Neural cell (in vitro differentiated cells): ENCODE data around the gene FOXF2. TPM values are rescaled to one million over a fixed set of nuclear protein-coding genes. Genes with fewer than 3 reads are reported as not detected.
"Not testable (repeated sequence)": the region's sequence is repeated elsewhere in the genome, so short reads cannot be mapped to it uniquely, and the experiment has no call there.

ENCODE experiments used
- H2AFZ ChIP-seq: fragments of 200-600, 300-800 bp; sonication (generic), shearing (Covaris generic); 2 replicates; pipeline ENCODE4 v1.6.0; 2014; ENCODE audit warnings: low read depth, mild to moderate bottlenecking, antibody characterized with exemption, low read length, moderate library complexity
- H3F3A ChIP-seq: fragments of 200-600 bp; shearing (Covaris generic); 2 replicates; pipeline ENCODE4 v1.6.1; 2016; ENCODE audit warnings: mild to moderate bottlenecking, moderate library complexity, mixed read lengths, antibody characterized with exemption, low read length; ENCODE audit not compliant: insufficient read depth, poor library complexity, severe bottlenecking
- H3K27ac ChIP-seq: fragments of 200-600, 300-800 bp; sonication (generic), shearing (Covaris generic); 2 replicates; pipeline ENCODE4 v1.5.1; 2014; ENCODE audit warnings: mild to moderate bottlenecking, low read length, moderate library complexity
- H3K27me3 ChIP-seq: fragments of 300-800, 200-600 bp; sonication (generic), shearing (Covaris generic); 2 replicates; pipeline ENCODE4 v1.6.0; 2014; ENCODE audit warnings: mild to moderate bottlenecking, low read depth, low read length, moderate library complexity; ENCODE audit not compliant: insufficient read depth
- H3K36me3 ChIP-seq: fragments of 300-800, 200-600 bp; sonication (generic), shearing (Covaris generic); 2 replicates; pipeline ENCODE4 v1.5.1; 2014; ENCODE audit warnings: mild to moderate bottlenecking, antibody characterized with exemption, low read length, moderate library complexity; ENCODE audit not compliant: insufficient read depth
- H3K4me2 ChIP-seq: fragments of 300-800, 200-600 bp; sonication (generic), shearing (Covaris generic); 2 replicates; pipeline ENCODE4 v1.6.0; 2014; ENCODE audit warnings: mild to moderate bottlenecking, low read length
- H3K4me3 ChIP-seq: fragments of 300-800, 200-600 bp; sonication (generic), shearing (Covaris generic); 2 replicates; pipeline ENCODE4 v1.5.1; 2014; ENCODE audit warnings: mild to moderate bottlenecking, low read length, moderate library complexity
- H3K79me2 ChIP-seq: fragments of 200-600 bp; shearing (Covaris generic); replicated peaks from 2 replicates; pipeline ENCODE4 v1.6.0; 2014; ENCODE audit warnings: mild to moderate bottlenecking, low read length, moderate library complexity; ENCODE audit not compliant: insufficient read depth
- H3K9ac ChIP-seq: fragments of 300-800, 200-600 bp; sonication (generic), shearing (Covaris generic); 2 replicates; pipeline ENCODE4 v1.6.1; 2016; ENCODE audit warnings: mild to moderate bottlenecking, low read length, mixed read lengths
- H3K9me2 ChIP-seq: fragments of 200-600 bp; shearing (Covaris generic); 2 replicates; pipeline ENCODE4 v1.6.1; 2016; ENCODE audit warnings: mild to moderate bottlenecking, low read length, mixed read lengths; ENCODE audit not compliant: insufficient read depth
- H3K9me3 ChIP-seq: fragments of 200-600, 300-800 bp; sonication (generic), shearing (Covaris generic); 2 replicates; pipeline ENCODE4 v1.6.1; 2016; ENCODE audit warnings: mild to moderate bottlenecking, mixed run types, low read length, moderate library complexity, mixed read lengths
- H4K20me1 ChIP-seq: fragments of 200-600 bp; shearing (Covaris generic); 2 replicates; pipeline ENCODE4 v1.6.1; 2016; ENCODE audit warnings: mild to moderate bottlenecking, mixed run types; ENCODE audit not compliant: insufficient read depth
- CTCF ChIP-seq: fragments of 450-650 bp; IDR thresholded peaks from 2 replicates; pipeline ENCODE4 v1.5.1; 2014; ENCODE audit warnings: antibody characterized with exemption, mild to moderate bottlenecking, moderate library complexity; ENCODE audit not compliant: poor library complexity, severe bottlenecking
- EP300 ChIP-seq: fragments of 450-650 bp; conservative IDR thresholded peaks from 2 replicates; pipeline ENCODE4 v1.6.1; 2014; ENCODE audit warnings: antibody characterized with exemption, mild to moderate bottlenecking, moderate library complexity; ENCODE audit not compliant: poor library complexity, severe bottlenecking
- EZH2 ChIP-seq: fragments of 200-600, 300-800 bp; shearing (Covaris generic), sonication (generic); IDR thresholded peaks from 2 replicates; pipeline ENCODE4 v1.6.1; 2014; ENCODE audit warnings: antibody characterized with exemption, low read length, borderline replicate concordance, mild to moderate bottlenecking; ENCODE audit not compliant: insufficient read depth, poor library complexity, severe bottlenecking
- MXI1 ChIP-seq: fragments of 450-650 bp; conservative IDR thresholded peaks from 2 replicates; pipeline ENCODE4 v1.6.1; 2014; ENCODE audit warnings: antibody characterized with exemption, mild to moderate bottlenecking; ENCODE audit not compliant: poor library complexity, severe bottlenecking
- POLR2AphosphoS5 ChIP-seq: IDR thresholded peaks from 2 replicates; pipeline ENCODE4 v1.6.1; 2012
- RAD21 ChIP-seq: fragments of 450-650 bp; conservative IDR thresholded peaks from 2 replicates; pipeline ENCODE4 v1.6.1; 2014; ENCODE audit warnings: antibody characterized with exemption, mild to moderate bottlenecking, moderate library complexity
- SMC3 ChIP-seq: fragments of 450-650 bp; conservative IDR thresholded peaks from 2 replicates; pipeline ENCODE4 v1.6.1; 2014; ENCODE audit warnings: antibody characterized with exemption, mild to moderate bottlenecking, moderate library complexity; ENCODE audit not compliant: poor library complexity
- TAF1 ChIP-seq: IDR thresholded peaks from 2 replicates; pipeline ENCODE4 v1.6.1; 2012; ENCODE audit warnings: low read depth
- polyA plus RNA-seq: library from polyadenylated mRNA; depleted of rRNA; stranded (reverse); fragments of >200 nt; gene quantifications from 2 replicates; pipeline ENCODE4 v1.2.3, GENCODE V29; 2014
- TF ChIP-seq, protein P1 (sequence below): IDR thresholded peaks from 2 replicates; pipeline ENCODE4 v1.6.1; 2012; ENCODE audit warnings: borderline replicate concordance

FOXF2 gene
- polyA plus RNA-seq, 1 donor from 2014 or later = not detected

DNA sequence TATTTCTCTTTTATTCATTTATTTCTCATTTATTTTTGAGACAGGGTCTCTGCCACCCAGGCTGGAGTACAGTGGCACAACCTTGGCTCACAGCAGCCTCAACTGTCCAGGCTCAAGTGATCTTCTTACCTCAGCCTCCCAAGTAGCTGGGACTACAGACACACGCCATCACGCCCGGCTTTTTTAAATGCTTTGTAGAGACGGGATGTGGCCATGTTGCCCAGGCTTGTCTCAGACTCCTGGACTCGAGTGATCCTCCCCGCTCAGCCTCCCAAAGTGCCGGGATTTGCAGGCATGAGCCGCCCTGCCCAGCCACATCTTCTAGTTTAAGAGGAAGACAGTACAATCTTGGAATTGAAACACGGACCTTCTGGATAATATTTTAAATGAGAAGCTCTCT lies 21.6 kb upstream of the FOXF2 start:
- Histone ChIP-seq H3K9me3 (peaks cover 15% of the 10 kb centered on the region), H3K9me2 (no peaks in the 10 kb centered on the region), H3K27me3 (peaks cover 12% of the 10 kb centered on the region), H2AFZ (no peak overlapping the region), H3K4me2 (no peak overlapping the region), H3K79me2 (no peaks in the 10 kb centered on the region), H3F3A (no peaks in the 10 kb centered on the region), H3K9ac (no peak overlapping the region), H4K20me1 (no peaks in the 10 kb centered on the region), H3K36me3 (no peaks in the 10 kb centered on the region), H3K4me3 (no peak overlapping the region), H3K27ac (no peak overlapping the region)
- no peak for TF ChIP-seq MXI1
- TF ChIP-seq, protein P1, sequence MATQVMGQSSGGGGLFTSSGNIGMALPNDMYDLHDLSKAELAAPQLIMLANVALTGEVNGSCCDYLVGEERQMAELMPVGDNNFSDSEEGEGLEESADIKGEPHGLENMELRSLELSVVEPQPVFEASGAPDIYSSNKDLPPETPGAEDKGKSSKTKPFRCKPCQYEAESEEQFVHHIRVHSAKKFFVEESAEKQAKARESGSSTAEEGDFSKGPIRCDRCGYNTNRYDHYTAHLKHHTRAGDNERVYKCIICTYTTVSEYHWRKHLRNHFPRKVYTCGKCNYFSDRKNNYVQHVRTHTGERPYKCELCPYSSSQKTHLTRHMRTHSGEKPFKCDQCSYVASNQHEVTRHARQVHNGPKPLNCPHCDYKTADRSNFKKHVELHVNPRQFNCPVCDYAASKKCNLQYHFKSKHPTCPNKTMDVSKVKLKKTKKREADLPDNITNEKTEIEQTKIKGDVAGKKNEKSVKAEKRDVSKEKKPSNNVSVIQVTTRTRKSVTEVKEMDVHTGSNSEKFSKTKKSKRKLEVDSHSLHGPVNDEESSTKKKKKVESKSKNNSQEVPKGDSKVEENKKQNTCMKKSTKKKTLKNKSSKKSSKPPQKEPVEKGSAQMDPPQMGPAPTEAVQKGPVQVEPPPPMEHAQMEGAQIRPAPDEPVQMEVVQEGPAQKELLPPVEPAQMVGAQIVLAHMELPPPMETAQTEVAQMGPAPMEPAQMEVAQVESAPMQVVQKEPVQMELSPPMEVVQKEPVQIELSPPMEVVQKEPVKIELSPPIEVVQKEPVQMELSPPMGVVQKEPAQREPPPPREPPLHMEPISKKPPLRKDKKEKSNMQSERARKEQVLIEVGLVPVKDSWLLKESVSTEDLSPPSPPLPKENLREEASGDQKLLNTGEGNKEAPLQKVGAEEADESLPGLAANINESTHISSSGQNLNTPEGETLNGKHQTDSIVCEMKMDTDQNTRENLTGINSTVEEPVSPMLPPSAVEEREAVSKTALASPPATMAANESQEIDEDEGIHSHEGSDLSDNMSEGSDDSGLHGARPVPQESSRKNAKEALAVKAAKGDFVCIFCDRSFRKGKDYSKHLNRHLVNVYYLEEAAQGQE = no peak
- TF ChIP-seq RAD21 = no peak
- no peak for TF ChIP-seq POLR2AphosphoS5
- no peak for TF ChIP-seq SMC3
- TF ChIP-seq EP300 = no peak
- no peak for TF ChIP-seq CTCF
- no peak for TF ChIP-seq TAF1
- TF ChIP-seq EZH2 = no peak

DNA sequence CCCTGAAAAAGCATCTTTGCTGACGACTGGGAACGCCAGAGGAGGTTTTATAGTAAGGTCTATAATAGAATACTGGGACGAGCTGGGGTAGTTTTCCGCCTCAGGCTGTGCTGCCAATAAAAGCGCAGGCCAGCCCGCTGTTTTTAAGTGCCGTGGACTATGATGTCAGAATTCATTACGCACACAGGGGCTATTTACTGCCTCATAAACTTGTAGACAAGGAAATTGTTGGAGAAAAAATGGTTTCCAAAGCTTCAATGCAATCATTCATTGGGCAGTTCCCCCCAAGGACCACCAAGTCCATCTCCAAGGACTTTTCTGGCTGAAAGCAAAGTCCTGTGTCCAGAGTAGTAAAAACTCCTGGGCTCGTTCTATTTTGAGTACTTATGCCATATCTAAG lies 20.4 kb upstream of the FOXF2 start:
- Histone ChIP-seq H4K20me1 (no peaks in the 10 kb centered on the region), H3K4me3 (no peak overlapping the region), H3K4me2 (no peak overlapping the region), H3K9me3 (peaks cover 21% of the 10 kb centered on the region), H2AFZ (no peak overlapping the region), H3K9ac (no peak overlapping the region), H3K27ac (no peak overlapping the region), H3K36me3 (no peaks in the 10 kb centered on the region), H3K9me2 (no peaks in the 10 kb centered on the region), H3F3A (no peaks in the 10 kb centered on the region), H3K79me2 (no peaks in the 10 kb centered on the region), H3K27me3 (peaks cover 23% of the 10 kb centered on the region)
- TF ChIP-seq TAF1 (no peak), POLR2AphosphoS5 (no peak), MXI1 (no peak), EZH2 (no peak), CTCF (no peak), SMC3 (no peak), RAD21 (no peak), EP300 (no peak)
- TF ChIP-seq, protein P1 = no peak

- not testable (repeated sequence) for H3K79me2 ChIP-seq, H2AFZ ChIP-seq, H3K4me2 ChIP-seq, H4K20me1 ChIP-seq, H3K9ac ChIP-seq, H3F3A ChIP-seq, H3K4me3 ChIP-seq, H3K9me2 ChIP-seq, H3K36me3 ChIP-seq, H3K27ac ChIP-seq
- H3K9me3 ChIP-seq = peaks cover 21% of the 10 kb centered on the region
- peaks cover 31% of the 10 kb centered on the region for H3K27me3 ChIP-seq
Observed at GRCh38 chr6:1369695-1370094, 19.7 kb upstream of the FOXF2 start.
